HepG2 (cell line): ENCODE measurements around the gene MIEF1.

Source experiments
- ASH2L ChIP-seq: fragments of 300-600, 200-600 bp; sonication (generic); IDR thresholded peaks from 2 replicates; pipeline ENCODE4 v1.7.0; 2017; ENCODE audit warnings: low read depth, mild to moderate bottlenecking, moderate library complexity, mixed read lengths, low read length; ENCODE audit not compliant: insufficient read length
- BHLHE40 ChIP-seq: IDR thresholded peaks from 2 replicates; pipeline ENCODE4 v1.6.1; 2011; ENCODE audit warnings: low read length, improper control_type of control experiment
- CHD4 ChIP-seq: fragments of 200-600 bp; sonication (generic); IDR thresholded peaks from 2 replicates; pipeline ENCODE4 v1.7.0; 2017; ENCODE audit warnings: mild to moderate bottlenecking, low read length, borderline replicate concordance
- FOXK1 ChIP-seq: sonication (generic); formaldehyde crosslinking; IDR thresholded peaks from 2 replicates; pipeline ENCODE4 v1.4.0; 2020; ENCODE audit warnings: low read depth, missing genetic modification reagents, borderline replicate concordance
- HDAC6 ChIP-seq: fragments of 200-600 bp; sonication (generic); IDR thresholded peaks from 2 replicates; pipeline ENCODE4 v1.7.0; 2017; ENCODE audit warnings: mild to moderate bottlenecking, antibody characterized with exemption, low read length, low read depth
- RARG ChIP-seq: sonication (generic); formaldehyde crosslinking; IDR thresholded peaks from 2 replicates; pipeline ENCODE4 v1.4.0; 2020; ENCODE audit warnings: low read depth, mild to moderate bottlenecking, missing genetic modification reagents
- RCOR2 ChIP-seq: IDR thresholded peaks from 2 replicates; pipeline ENCODE4 v1.6.1; 2016; ENCODE audit warnings: missing biosample characterization, missing genetic modification reagents
- TAF1 ChIP-seq: sonication (generic); formaldehyde crosslinking; IDR thresholded peaks from 2 replicates; pipeline ENCODE4 v1.4.0; 2020; ENCODE audit warnings: missing genetic modification reagents
- U2AF1 ChIP-seq: fragments of 200-400 bp; formaldehyde crosslinking; optimal IDR thresholded peaks from 2 replicates; pipeline ENCODE3; 2017; ENCODE audit warnings: mild to moderate bottlenecking, low read depth, low read length
- ZMYM3 ChIP-seq: sonication (generic); formaldehyde crosslinking; IDR thresholded peaks from 2 replicates; pipeline ENCODE4 v1.5.1; 2020; ENCODE audit warnings: mild to moderate bottlenecking, missing genetic modification reagents
- TF ChIP-seq, protein P1 (sequence below): sonication (generic); formaldehyde crosslinking; IDR thresholded peaks from 2 replicates; pipeline ENCODE4 v1.5.0; 2020; ENCODE audit warnings: mild to moderate bottlenecking, missing genetic modification reagents, moderate library complexity
- TF ChIP-seq, protein P2 (sequence below): sonication (generic); formaldehyde crosslinking; IDR thresholded peaks from 2 replicates; pipeline ENCODE4 v1.4.0; 2020; ENCODE audit warnings: missing genetic modification reagents
- TF ChIP-seq, protein P3 (sequence below): IDR thresholded peaks from 2 replicates; pipeline ENCODE4 v1.6.1; 2018; ENCODE audit warnings: missing genetic modification reagents, mild to moderate bottlenecking, missing compliant biosample characterization

DNA sequence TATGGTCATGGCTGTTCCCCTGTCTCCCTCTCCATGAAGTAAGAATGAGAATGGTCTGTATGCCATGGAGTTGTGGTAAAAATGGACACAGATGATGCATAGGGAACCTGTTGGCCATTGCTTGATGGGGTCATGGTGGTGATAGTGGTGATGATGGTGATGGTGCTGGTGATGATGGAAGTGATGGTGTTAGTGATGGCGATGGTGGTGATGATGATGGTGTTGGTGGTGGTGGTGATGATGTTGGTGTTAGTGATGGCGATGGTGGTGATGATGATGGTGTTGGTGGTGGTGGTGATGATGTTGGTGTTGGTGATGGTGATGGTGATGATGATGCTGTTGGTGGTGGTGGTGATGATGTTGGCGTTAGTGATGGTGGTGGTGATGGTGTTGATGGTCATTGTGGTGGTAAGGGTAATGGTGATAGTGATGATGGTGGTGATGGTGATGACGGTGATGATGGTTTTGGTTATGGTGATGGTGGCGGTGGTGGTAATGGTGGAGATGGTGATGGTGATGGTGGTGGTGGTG, 63.4 kb downstream of the MIEF1 start:
- TF ChIP-seq HDAC6 (no peak), U2AF1 (no peak), FOXK1 (CRISPR knock-in tag) (no peak), TAF1 (no peak), BHLHE40 (no peak), ZMYM3 (CRISPR knock-in tag) (no peak), ASH2L (no peak), CHD4 (no peak), RARG (CRISPR knock-in tag) (no peak), RCOR2 (CRISPR knock-in tag) (no peak)
- TF ChIP-seq, protein P1, sequence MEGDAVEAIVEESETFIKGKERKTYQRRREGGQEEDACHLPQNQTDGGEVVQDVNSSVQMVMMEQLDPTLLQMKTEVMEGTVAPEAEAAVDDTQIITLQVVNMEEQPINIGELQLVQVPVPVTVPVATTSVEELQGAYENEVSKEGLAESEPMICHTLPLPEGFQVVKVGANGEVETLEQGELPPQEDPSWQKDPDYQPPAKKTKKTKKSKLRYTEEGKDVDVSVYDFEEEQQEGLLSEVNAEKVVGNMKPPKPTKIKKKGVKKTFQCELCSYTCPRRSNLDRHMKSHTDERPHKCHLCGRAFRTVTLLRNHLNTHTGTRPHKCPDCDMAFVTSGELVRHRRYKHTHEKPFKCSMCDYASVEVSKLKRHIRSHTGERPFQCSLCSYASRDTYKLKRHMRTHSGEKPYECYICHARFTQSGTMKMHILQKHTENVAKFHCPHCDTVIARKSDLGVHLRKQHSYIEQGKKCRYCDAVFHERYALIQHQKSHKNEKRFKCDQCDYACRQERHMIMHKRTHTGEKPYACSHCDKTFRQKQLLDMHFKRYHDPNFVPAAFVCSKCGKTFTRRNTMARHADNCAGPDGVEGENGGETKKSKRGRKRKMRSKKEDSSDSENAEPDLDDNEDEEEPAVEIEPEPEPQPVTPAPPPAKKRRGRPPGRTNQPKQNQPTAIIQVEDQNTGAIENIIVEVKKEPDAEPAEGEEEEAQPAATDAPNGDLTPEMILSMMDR (CRISPR knock-in tag): no peak
- TF ChIP-seq, protein P2, sequence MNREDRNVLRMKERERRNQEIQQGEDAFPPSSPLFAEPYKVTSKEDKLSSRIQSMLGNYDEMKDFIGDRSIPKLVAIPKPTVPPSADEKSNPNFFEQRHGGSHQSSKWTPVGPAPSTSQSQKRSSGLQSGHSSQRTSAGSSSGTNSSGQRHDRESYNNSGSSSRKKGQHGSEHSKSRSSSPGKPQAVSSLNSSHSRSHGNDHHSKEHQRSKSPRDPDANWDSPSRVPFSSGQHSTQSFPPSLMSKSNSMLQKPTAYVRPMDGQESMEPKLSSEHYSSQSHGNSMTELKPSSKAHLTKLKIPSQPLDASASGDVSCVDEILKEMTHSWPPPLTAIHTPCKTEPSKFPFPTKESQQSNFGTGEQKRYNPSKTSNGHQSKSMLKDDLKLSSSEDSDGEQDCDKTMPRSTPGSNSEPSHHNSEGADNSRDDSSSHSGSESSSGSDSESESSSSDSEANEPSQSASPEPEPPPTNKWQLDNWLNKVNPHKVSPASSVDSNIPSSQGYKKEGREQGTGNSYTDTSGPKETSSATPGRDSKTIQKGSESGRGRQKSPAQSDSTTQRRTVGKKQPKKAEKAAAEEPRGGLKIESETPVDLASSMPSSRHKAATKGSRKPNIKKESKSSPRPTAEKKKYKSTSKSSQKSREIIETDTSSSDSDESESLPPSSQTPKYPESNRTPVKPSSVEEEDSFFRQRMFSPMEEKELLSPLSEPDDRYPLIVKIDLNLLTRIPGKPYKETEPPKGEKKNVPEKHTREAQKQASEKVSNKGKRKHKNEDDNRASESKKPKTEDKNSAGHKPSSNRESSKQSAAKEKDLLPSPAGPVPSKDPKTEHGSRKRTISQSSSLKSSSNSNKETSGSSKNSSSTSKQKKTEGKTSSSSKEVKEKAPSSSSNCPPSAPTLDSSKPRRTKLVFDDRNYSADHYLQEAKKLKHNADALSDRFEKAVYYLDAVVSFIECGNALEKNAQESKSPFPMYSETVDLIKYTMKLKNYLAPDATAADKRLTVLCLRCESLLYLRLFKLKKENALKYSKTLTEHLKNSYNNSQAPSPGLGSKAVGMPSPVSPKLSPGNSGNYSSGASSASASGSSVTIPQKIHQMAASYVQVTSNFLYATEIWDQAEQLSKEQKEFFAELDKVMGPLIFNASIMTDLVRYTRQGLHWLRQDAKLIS: no peak
- TF ChIP-seq, protein P3, sequence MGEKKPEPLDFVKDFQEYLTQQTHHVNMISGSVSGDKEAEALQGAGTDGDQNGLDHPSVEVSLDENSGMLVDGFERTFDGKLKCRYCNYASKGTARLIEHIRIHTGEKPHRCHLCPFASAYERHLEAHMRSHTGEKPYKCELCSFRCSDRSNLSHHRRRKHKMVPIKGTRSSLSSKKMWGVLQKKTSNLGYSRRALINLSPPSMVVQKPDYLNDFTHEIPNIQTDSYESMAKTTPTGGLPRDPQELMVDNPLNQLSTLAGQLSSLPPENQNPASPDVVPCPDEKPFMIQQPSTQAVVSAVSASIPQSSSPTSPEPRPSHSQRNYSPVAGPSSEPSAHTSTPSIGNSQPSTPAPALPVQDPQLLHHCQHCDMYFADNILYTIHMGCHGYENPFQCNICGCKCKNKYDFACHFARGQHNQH (CRISPR knock-in tag): no peak
